ENCODE data around the gene ISOC2. TPM values are rescaled to one million over a fixed set of nuclear protein-coding genes. Genes with fewer than 3 reads are reported as not detected.

The ISOC2 gene
- total RNA-seq, 1 donor from 2014 or later, result 58.8 TPM

DNA sequence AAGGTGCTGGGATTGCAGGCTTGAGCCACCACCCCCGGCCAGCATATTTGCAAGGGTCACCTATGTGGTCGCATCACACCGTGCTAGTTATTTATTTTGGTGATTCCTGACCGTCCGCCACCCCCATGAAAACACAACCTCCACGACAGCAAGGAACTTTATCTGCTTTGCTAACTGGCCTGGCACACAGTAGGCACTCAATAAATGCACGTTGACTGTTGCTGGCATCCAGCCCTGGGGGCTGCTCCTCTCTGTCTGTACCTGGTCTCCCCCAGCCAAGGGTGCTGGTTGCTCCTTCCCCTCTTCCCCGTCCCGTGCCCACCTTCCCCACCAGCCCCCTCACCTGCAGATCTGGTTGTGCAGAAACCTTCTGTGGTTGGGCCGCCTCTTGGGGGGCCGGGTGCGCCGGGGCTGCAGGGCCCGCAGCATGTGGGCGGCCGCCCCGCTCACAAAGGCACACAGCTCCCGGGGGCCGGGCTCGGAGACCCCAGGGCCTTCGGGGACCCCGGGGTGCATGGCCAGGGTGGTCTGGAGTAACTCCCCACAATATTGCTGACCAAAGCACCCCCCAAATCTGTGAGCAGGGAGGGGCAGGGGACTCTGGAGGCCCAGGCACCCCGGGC, 2.7 kb upstream of the ISOC2 start:
- no peaks in the 10 kb centered on the region for H3K9me3 ChIP-seq (ENCODE audit: insufficient read depth, low read depth, low read length)
- no peaks in the 10 kb centered on the region for H3K36me3 Mint-ChIP-seq (ENCODE audit: low read depth, unreplicated experiment)
- DNase-seq (ENCODE audit: low read depth) (no peak), FAIRE-seq (no peak)
- no peak overlapping the region for H3K27ac Mint-ChIP-seq (ENCODE audit: unreplicated experiment)
- H3K4me2 ChIP-seq (ENCODE audit: low read length), result no peak overlapping the region
- no peaks in the 10 kb centered on the region for H3K36me3 ChIP-seq (ENCODE audit: insufficient read depth, low read length)
- H3K4me1 ChIP-seq (ENCODE audit: insufficient read depth, low read length), result peaks cover 9% of the 10 kb centered on the region
- no peak for TF ChIP-seq EZH2 (IDR thresholded peaks at IDR 0.05; ENCODE audit: insufficient read depth, low read length)
- TF ChIP-seq, protein P1, sequence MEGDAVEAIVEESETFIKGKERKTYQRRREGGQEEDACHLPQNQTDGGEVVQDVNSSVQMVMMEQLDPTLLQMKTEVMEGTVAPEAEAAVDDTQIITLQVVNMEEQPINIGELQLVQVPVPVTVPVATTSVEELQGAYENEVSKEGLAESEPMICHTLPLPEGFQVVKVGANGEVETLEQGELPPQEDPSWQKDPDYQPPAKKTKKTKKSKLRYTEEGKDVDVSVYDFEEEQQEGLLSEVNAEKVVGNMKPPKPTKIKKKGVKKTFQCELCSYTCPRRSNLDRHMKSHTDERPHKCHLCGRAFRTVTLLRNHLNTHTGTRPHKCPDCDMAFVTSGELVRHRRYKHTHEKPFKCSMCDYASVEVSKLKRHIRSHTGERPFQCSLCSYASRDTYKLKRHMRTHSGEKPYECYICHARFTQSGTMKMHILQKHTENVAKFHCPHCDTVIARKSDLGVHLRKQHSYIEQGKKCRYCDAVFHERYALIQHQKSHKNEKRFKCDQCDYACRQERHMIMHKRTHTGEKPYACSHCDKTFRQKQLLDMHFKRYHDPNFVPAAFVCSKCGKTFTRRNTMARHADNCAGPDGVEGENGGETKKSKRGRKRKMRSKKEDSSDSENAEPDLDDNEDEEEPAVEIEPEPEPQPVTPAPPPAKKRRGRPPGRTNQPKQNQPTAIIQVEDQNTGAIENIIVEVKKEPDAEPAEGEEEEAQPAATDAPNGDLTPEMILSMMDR (IDR thresholded peaks at IDR 0.05; ENCODE audit: insufficient read depth, low read depth, low read length), result no peak
- H4K20me1 ChIP-seq (ENCODE audit: insufficient read depth, low read length), result peaks cover 16% of the 10 kb centered on the region
- peaks cover 12% of the 10 kb centered on the region for H3K79me2 ChIP-seq (ENCODE audit: insufficient read depth, low read length)
- peaks cover 5% of the 10 kb centered on the region for H3K4me1 Mint-ChIP-seq (ENCODE audit: low read depth, unreplicated experiment)
- no peak overlapping the region for H3K27ac ChIP-seq (ENCODE audit: low read depth, low read length)
- no peak overlapping the region for H3K9ac ChIP-seq (ENCODE audit: low read length)
- H3K4me3 Mint-ChIP-seq (ENCODE audit: unreplicated experiment), result no peak overlapping the region
- no peak overlapping the region for H2AFZ ChIP-seq (ENCODE audit: low read depth, low read length)
- no peaks in the 10 kb centered on the region for H3K9me3 Mint-ChIP-seq (ENCODE audit: unreplicated experiment)
- H3K27me3 ChIP-seq (ENCODE audit: insufficient read depth, low read length), result peaks cover 2% of the 10 kb centered on the region
- no peak overlapping the region for H3K4me3 ChIP-seq (ENCODE audit: insufficient read depth, low read depth, low read length)
- H3K27me3 Mint-ChIP-seq (ENCODE audit: low read depth, unreplicated experiment), result peaks cover 4% of the 10 kb centered on the region

DNA sequence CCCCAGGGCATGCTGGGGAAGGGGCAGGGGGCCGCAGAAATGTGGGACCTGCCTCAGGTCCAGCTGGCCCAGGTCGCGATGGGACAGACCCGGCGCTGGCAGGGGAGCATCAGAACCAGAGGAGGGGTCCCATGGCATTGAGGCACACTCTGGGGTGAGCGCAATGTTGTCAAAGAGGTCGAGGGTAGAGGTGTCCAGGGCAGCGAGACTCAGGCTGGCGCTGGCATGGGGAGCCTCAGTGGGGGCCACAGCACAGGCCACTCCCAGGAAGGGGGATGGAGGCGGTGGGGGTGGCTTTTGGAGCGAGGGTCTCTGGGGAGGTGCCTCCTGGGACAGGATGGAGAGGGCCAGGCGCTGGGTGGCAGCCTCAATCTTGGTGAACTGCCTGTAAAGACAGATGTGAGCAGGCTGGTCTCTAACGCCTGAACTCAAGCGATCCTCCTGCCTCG, 2.2 kb upstream of the ISOC2 start:
- peaks cover 4% of the 10 kb centered on the region for H3K27me3 Mint-ChIP-seq (ENCODE audit: low read depth, unreplicated experiment)
- Histone ChIP-seq H2AFZ (ENCODE audit: low read depth, low read length) (no peak overlapping the region), H3K27me3 (ENCODE audit: insufficient read depth, low read length) (peaks cover 2% of the 10 kb centered on the region), H3K4me1 (ENCODE audit: insufficient read depth, low read length) (peaks cover 9% of the 10 kb centered on the region), H3K4me3 (ENCODE audit: insufficient read depth, low read depth, low read length) (no peak overlapping the region), H3K27ac (ENCODE audit: low read depth, low read length) (no peak overlapping the region), H3K4me2 (ENCODE audit: low read length) (no peak overlapping the region), H3K36me3 (ENCODE audit: insufficient read depth, low read length) (no peaks in the 10 kb centered on the region), H3K79me2 (ENCODE audit: insufficient read depth, low read length) (peaks cover 12% of the 10 kb centered on the region), H3K9ac (ENCODE audit: low read length) (no peak overlapping the region), H3K9me3 (ENCODE audit: insufficient read depth, low read depth, low read length) (no peaks in the 10 kb centered on the region), H4K20me1 (ENCODE audit: insufficient read depth, low read length) (peaks cover 22% of the 10 kb centered on the region)
- H3K4me3 Mint-ChIP-seq (ENCODE audit: unreplicated experiment), result no peak overlapping the region
- H3K9me3 Mint-ChIP-seq (ENCODE audit: unreplicated experiment), result no peaks in the 10 kb centered on the region
- peaks cover 5% of the 10 kb centered on the region for H3K4me1 Mint-ChIP-seq (ENCODE audit: low read depth, unreplicated experiment)
- H3K36me3 Mint-ChIP-seq (ENCODE audit: low read depth, unreplicated experiment), result no peaks in the 10 kb centered on the region
- no peak overlapping the region for H3K27ac Mint-ChIP-seq (ENCODE audit: unreplicated experiment)
- DNase-seq (ENCODE audit: low read depth), result no peak
- FAIRE-seq, result no peak
- TF ChIP-seq, protein P1 (IDR thresholded peaks at IDR 0.05; ENCODE audit: insufficient read depth, low read depth, low read length), result no peak

DNA sequence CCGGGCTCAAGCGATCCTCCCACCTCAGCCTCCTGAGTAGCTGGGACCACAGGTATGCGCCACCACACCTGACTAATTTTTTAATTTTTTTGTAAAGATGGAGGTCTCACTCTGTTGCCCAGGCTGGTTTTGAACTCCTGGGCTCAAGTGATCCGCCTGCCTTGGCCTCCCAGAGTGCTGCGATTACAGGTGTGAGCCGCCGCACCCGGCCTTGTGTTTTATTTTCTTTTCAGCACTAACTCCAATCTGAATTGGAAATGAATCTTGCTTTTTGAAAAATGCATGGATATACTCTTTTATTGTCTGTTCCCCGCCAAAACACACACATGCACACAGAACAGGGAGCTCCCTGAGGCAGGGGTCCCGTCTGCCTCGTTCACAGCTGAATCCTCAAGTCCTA, 1.3 kb upstream of the ISOC2 start:
- peaks cover 16% of the 10 kb centered on the region for H3K79me2 ChIP-seq (ENCODE audit: insufficient read depth, low read length)
- H3K36me3 ChIP-seq (ENCODE audit: insufficient read depth, low read length), result no peaks in the 10 kb centered on the region
- no peaks in the 10 kb centered on the region for H3K36me3 Mint-ChIP-seq (ENCODE audit: low read depth, unreplicated experiment)
- no peak overlapping the region for H3K9ac ChIP-seq (ENCODE audit: low read length)
- H3K4me1 Mint-ChIP-seq (ENCODE audit: low read depth, unreplicated experiment), result peaks cover 2% of the 10 kb centered on the region
- H3K4me3 ChIP-seq (ENCODE audit: insufficient read depth, low read depth, low read length), result no peak overlapping the region
- no peak overlapping the region for H2AFZ ChIP-seq (ENCODE audit: low read depth, low read length)
- H3K9me3 Mint-ChIP-seq (ENCODE audit: unreplicated experiment), result no peaks in the 10 kb centered on the region
- peaks cover 4% of the 10 kb centered on the region for H3K27me3 Mint-ChIP-seq (ENCODE audit: low read depth, unreplicated experiment)
- TF ChIP-seq EZH2 (IDR thresholded peaks at IDR 0.05; ENCODE audit: insufficient read depth, low read length), result no peak
- TF ChIP-seq, protein P1 (IDR thresholded peaks at IDR 0.05; ENCODE audit: insufficient read depth, low read depth, low read length), result no peak
- DNase-seq (ENCODE audit: low read depth) (no peak), FAIRE-seq (no peak)
- peaks cover 2% of the 10 kb centered on the region for H3K27me3 ChIP-seq (ENCODE audit: insufficient read depth, low read length)
- no peak overlapping the region for H3K4me2 ChIP-seq (ENCODE audit: low read length)
- H3K27ac ChIP-seq (ENCODE audit: low read depth, low read length), result no peak overlapping the region
- H3K27ac Mint-ChIP-seq (ENCODE audit: unreplicated experiment), result no peak overlapping the region
- H3K9me3 ChIP-seq (ENCODE audit: insufficient read depth, low read depth, low read length), result no peaks in the 10 kb centered on the region
- peaks cover 9% of the 10 kb centered on the region for H3K4me1 ChIP-seq (ENCODE audit: insufficient read depth, low read length)
- peaks cover 27% of the 10 kb centered on the region for H4K20me1 ChIP-seq (ENCODE audit: insufficient read depth, low read length)
- H3K4me3 Mint-ChIP-seq (ENCODE audit: unreplicated experiment), result peak overlapping the region; percentile 86

All from astrocyte (in vitro differentiated cells and primary cell).